Fibroblast of lung (primary cell): ENCODE measurements around the gene ZCCHC14. TPM values are rescaled to one million over a fixed set of nuclear protein-coding genes. Genes with fewer than 3 reads are reported as not detected.

ENCODE experiments used
- DNase-seq, 2 donors: peaks; one replicate each; pipeline versions ENCODE4 v3.0.0 to v3.0.0-alpha.2; 2010; ENCODE audit warnings: low read depth in 2 of 2
- H2AFZ ChIP-seq: 2 replicates; pipeline ENCODE4 v1.5.1; 2012; ENCODE audit warnings: low read length, control low read depth, inconsistent platforms
- H3K27ac ChIP-seq: 2 replicates; pipeline ENCODE4 v1.5.1; 2011; ENCODE audit warnings: low read length, control low read depth; ENCODE audit not compliant: insufficient read depth
- H3K27me3 ChIP-seq: 2 replicates; pipeline ENCODE4 v1.5.1; 2011; ENCODE audit warnings: mild to moderate bottlenecking, low read length; ENCODE audit not compliant: control insufficient read depth, insufficient read depth
- H3K36me3 ChIP-seq: 2 replicates; pipeline ENCODE4 v1.5.1; 2011; ENCODE audit warnings: low read length; ENCODE audit not compliant: control insufficient read depth, insufficient read depth
- H3K4me1 ChIP-seq: 2 replicates; pipeline ENCODE4 v1.5.1; 2011; ENCODE audit warnings: low read length; ENCODE audit not compliant: control insufficient read depth, insufficient read depth; ENCODE audit errors: extremely low read depth
- H3K4me2 ChIP-seq: 2 replicates; pipeline ENCODE4 v1.5.1; 2011; ENCODE audit warnings: low read length, control low read depth; ENCODE audit not compliant: insufficient read depth; ENCODE audit errors: extremely low read depth
- H3K4me3 ChIP-seq, 4 experiments: fragments of 200-600 bp in 1 of 4; sonication (generic) in 1 of 4; replicated peaks in 1 of 4; 2 replicates each; pipeline ENCODE4 v1.5.1; 2011 to 2016; ENCODE audit warnings: low read length in 4 of 4, low read depth in 3 of 4, mild to moderate bottlenecking in 3 of 4, control low read depth in 2 of 4, inconsistent platforms in 1 of 4, mixed read lengths in 1 of 4; ENCODE audit not compliant: insufficient read depth in 1 of 4; ENCODE audit errors: control extremely low read depth in 1 of 4
- H3K79me2 ChIP-seq: 2 replicates; pipeline ENCODE4 v1.5.1; 2012; ENCODE audit warnings: mild to moderate bottlenecking, low read length, inconsistent platforms; ENCODE audit not compliant: control insufficient read depth, insufficient read depth
- H3K9ac ChIP-seq: 2 replicates; pipeline ENCODE4 v1.5.1; 2011; ENCODE audit warnings: mild to moderate bottlenecking, low read length, control low read depth; ENCODE audit not compliant: insufficient read depth
- H3K9me3 ChIP-seq: 2 replicates; pipeline ENCODE4 v1.5.1; 2012; ENCODE audit warnings: low read depth, low read length; ENCODE audit not compliant: control insufficient read depth, insufficient read depth
- H4K20me1 ChIP-seq: 2 replicates; pipeline ENCODE4 v1.5.1; 2011; ENCODE audit warnings: low read length; ENCODE audit not compliant: control insufficient read depth, insufficient read depth; ENCODE audit errors: extremely low read depth
- CTCF ChIP-seq, 2 donors: IDR thresholded peaks in 1 of 2; conservative IDR thresholded peaks in 1 of 2; 1 replicate in 1 of 2; 2 replicates in 1 of 2; pipeline ENCODE4 v1.5.1; 2011 to 2012; ENCODE audit warnings: low read length in 2 of 2, control low read depth in 1 of 2, inconsistent platforms in 1 of 2, low read depth in 1 of 2, mild to moderate bottlenecking in 1 of 2
- EZH2 ChIP-seq: IDR thresholded peaks from 2 replicates; pipeline ENCODE4 v1.5.1; 2012; ENCODE audit warnings: low read length, control low read depth, mild to moderate bottlenecking; ENCODE audit errors: missing control alignments
- polyA plus RNA-seq, 2 donors: library from polyadenylated mRNA; depleted of rRNA in 1 of 2; stranded (reverse) in 1 of 2; unstranded in 1 of 2; fragments of >200 nt; gene quantifications; 2 replicates each; pipeline ENCODE4 v1.2.1, GENCODE V29; 2011 to 2012; ENCODE audit warnings: missing spikeins in 1 of 2
- total RNA-seq: library from RNA; depleted of rRNA; stranded (reverse); fragments of >200 nt; gene quantifications from 2 replicates; pipeline ENCODE4 v1.2.1, GENCODE V29; 2014

ZCCHC14 gene
- total and polyA plus RNA-seq, 2 donors (not counting 1 experiment from before 2014, with no cell fraction given), result 6.4 to 16.3 TPM

GRCh38 chr16:87426423-87427215 lies 66.2 kb downstream of the ZCCHC14 start:
- Histone ChIP-seq H3K27me3 (no peaks in the 10 kb centered on the region), H3K4me1 (peaks cover under 1% of the 10 kb centered on the region), H3K79me2 (peaks cover 2% of the 10 kb centered on the region), H3K4me3 (no peak overlapping the region), H3K4me2 (no peak overlapping the region), H3K27ac (no peak overlapping the region), H3K9me3 (no peaks in the 10 kb centered on the region), H2AFZ (no peak overlapping the region), H3K9ac (no peak overlapping the region), H3K36me3 (peaks cover 6% of the 10 kb centered on the region), H4K20me1 (no peaks in the 10 kb centered on the region)
- no peak for TF ChIP-seq CTCF (conservative IDR thresholded peaks at IDR 0.05 in 1 of 2, IDR thresholded peaks at IDR 0.05 in 1 of 2; ENCODE audit: low read depth in 1 of 2, low read length in 2 of 2)
- TF ChIP-seq EZH2, result no peak
- no peak for DNase-seq

GRCh38 chr16:87425941-87426340 lies 66.9 kb downstream of the ZCCHC14 start:
- no peak for DNase-seq
- H3K27ac ChIP-seq, result no peak overlapping the region
- TF ChIP-seq CTCF (conservative IDR thresholded peaks at IDR 0.05 in 1 of 2, IDR thresholded peaks at IDR 0.05 in 1 of 2; ENCODE audit: low read depth in 1 of 2, low read length in 2 of 2) (no peak), EZH2 (no peak)
- no peaks in the 10 kb centered on the region for H3K9me3 ChIP-seq
- H3K4me2 ChIP-seq, result no peak overlapping the region
- no peak overlapping the region for H3K4me3 ChIP-seq
- no peak overlapping the region for H2AFZ ChIP-seq
- H3K4me1 ChIP-seq, result no peaks in the 10 kb centered on the region
- H3K9ac ChIP-seq, result no peak overlapping the region
- no peaks in the 10 kb centered on the region for H4K20me1 ChIP-seq
- H3K27me3 ChIP-seq, result no peaks in the 10 kb centered on the region
- H3K79me2 ChIP-seq, result peaks cover 2% of the 10 kb centered on the region
- peaks cover 8% of the 10 kb centered on the region for H3K36me3 ChIP-seq

DNA sequence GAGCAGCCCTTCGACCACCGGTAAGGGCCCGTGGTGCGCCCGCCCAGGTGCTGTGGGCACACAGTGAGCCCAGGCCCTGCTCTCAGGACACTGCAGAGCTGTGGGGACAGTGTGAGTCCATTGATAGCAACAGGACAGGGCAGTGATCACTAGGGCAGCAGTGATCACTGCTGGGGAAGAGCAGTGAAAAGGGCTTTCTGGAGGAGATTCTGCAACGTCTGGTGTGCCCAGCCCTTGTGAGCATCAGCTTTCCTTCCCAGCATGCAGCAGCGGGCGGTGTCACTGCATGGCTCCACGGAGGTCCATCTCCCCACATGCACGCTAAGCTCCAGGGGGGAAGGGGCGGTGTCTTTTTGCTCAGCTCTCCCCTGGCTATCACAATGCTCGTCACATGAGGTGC lies 68.6 kb downstream of the ZCCHC14 start:
- no peak for DNase-seq
- H3K79me2 ChIP-seq, result peaks cover 2% of the 10 kb centered on the region
- no peak overlapping the region for H2AFZ ChIP-seq

More for the DNA sequence above, 68.6 kb downstream of the ZCCHC14 start:
- H3K4me3 ChIP-seq, result no peak overlapping the region
- H3K4me1 ChIP-seq, result no peaks in the 10 kb centered on the region
- TF ChIP-seq CTCF (conservative IDR thresholded peaks at IDR 0.05 in 1 of 2, IDR thresholded peaks at IDR 0.05 in 1 of 2; ENCODE audit: low read depth in 1 of 2, low read length in 2 of 2) (no peak), EZH2 (no peak)
- no peak overlapping the region for H3K27ac ChIP-seq
- H3K9ac ChIP-seq, result no peak overlapping the region
- H3K27me3 ChIP-seq, result no peaks in the 10 kb centered on the region
- no peak overlapping the region for H3K4me2 ChIP-seq
- H3K9me3 ChIP-seq, result no peaks in the 10 kb centered on the region
- peaks cover 10% of the 10 kb centered on the region for H3K36me3 ChIP-seq
- H4K20me1 ChIP-seq, result no peaks in the 10 kb centered on the region
